HG03469 (cell line): ENCODE data around the gene ANGPTL2.
"Not testable (repeated sequence)": the region's sequence is repeated elsewhere in the genome, so short reads cannot be mapped to it uniquely, and the experiment has no call there.

Source experiments
- ATAC-seq: cut with Tn5 transposase; IDR thresholded peaks from one replicate; pipeline ENCODE4 v1.9.1; 2021; ENCODE audit warnings: mild to moderate bottlenecking, moderate library complexity, moderate number of reproducible peaks; ENCODE audit not compliant: unreplicated experiment

Gene ANGPTL2

DNA sequence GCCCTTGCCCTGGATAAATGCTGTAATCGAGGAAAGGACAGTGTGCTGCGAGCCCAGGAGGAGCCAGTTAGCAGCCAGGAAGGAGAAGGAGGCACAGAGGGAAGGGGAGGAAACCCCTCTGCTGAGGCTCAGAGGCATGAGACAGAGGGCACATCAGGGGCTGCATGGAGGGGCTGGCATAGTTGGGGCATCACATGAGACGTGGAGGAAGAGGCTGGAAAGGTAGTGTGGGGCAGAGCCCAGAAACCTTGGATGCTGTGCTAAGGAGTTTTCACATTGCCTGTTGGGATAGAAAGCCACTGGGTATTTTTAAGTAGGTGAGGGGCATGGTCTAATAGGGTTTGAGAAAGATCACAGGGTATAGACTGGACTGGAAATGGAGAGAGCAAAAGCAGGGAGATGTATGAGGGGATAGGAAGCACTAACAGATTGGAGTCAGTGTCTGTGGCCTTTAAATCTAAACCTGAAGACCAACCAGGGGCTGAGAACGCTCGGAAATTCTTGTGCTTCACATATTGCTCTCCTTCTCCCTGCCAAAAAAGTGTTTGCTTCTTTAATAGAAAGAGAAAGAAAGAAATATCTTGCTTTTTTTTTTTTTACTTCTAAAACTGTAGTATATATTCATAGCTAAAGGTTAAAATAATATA lies 33.0 kb upstream of the ANGPTL2 start:
- ATAC-seq, result no peak

DNA sequence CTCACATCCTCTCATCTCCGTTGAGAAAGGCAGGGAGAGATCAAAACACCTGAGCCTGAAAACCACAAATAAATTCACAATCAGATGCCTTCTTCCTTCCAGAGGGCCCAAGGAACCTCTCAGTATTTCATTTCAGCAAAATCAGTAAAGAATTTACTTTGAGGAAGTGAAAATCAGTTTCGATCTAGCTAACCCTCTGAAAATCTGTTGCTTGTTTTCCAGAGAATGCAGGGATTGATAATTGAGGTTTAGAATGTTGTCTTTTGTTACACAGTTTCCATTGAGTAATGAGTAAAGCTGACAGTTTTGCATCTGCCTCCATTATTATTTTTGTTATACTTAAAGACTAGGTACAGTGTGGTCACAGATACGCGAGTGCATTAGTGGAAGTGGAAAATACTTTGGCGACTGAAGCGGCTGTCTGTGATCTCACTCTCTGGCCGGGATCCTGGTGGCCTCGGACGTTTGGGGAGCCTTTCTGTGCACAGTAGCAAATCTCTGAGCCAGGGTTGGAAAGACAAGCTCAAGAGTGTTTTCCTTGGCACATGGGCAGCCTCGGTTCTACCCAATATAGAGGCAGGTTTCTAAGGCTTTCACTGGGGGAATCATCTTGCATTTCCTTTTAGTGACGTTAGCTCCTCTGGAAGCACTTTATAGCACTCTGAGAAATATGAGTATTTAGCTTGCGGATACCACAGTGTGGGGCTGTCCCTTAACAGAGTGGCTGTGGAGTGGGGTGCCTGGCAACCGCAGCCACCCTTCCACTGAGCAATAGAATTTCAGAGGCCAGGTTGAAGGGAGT lies 32.2 kb upstream of the ANGPTL2 start:
- no peak for ATAC-seq

- no peak for ATAC-seq
These were observed 31.6 kb upstream of the ANGPTL2 start for GRCh38 chr9:127154003-127154389.

DNA sequence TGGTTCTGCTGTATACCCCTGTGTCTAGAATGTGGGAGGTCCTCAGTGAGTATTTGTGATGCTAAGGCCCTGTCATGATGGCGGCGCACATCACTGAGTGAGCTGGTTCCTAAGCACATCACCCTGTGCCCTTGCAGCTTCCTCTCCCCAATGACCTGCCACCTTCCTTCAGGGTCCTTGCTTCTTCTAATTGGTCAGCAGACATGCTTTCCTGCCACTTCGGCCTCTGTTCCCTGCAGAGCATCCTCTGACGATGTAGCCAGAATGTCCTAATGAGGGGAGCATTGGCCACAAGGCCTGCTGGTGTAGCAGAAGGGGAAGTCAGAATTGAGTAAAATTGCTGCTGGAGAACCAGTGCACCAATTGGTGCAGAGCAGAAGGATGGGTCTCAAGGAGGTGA lies 31.1 kb upstream of the ANGPTL2 start:
- ATAC-seq, result no peak

DNA sequence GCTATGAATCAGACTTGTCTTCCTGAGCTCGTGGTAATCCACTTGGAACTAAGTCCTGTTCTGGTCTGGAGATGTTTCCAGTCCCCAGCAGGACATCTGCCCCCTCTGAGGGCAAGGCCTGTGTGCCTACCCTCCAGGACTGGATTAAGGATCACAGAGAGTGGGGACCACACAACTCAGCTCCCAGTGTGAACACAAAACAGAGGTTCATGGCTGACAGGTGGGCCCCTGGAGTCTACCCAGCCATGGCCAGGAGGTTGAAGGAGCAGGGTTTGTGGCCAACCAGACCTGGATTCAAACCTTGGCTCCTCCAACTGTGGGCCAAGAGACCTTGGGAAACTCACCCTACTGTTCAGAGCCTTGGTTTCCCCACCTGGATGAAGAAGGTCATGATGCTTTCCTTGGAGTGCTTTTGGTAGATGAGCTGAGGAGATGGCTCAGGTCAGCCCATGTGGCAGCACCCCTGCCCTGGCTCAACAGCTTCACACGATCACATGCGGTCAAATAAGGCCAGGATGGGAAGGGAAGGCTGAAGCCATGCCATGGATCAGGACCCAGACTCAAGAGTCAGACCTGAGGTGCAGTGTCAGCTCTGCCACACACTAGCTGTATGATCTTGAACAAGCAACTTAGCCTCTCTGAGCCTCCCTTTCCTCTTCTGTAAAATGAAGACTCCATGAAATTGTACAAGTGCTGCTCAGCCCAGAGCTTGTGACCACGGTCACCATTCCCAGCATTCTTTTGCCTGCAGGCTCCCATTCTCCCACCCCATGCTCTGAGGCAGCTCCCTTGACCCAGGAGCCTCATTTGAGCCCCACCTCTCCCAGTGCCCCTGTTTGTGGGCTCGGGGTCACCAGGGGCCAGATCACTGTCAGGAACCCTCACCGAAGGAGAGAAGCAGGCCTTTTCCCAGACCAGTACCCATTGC lies 27.3 kb upstream of the ANGPTL2 start:
- ATAC-seq, result no peak

- no peak for ATAC-seq
These were observed 26.6 kb upstream of the ANGPTL2 start for GRCh38 chr9:127149010-127149409.

DNA sequence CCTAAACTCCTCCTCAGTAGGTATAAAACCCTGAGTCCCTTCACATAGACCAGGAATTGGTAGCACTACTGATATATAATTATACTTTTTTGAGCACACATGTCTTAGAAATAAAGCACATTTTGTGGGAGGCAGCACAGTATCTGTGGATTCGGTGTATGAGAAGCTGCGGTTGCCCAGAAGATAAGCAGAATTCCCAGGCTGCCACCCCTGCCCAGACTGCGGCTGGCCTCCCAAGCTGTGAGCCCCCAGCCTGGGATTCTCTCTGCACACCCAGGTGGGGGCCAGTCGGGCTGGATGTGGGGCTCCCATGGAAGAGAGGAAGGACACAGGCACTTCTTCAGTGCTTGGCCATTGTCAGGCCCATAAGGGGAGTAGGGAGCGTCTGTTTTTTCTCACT lies 25.6 kb upstream of the ANGPTL2 start:
- no peak for ATAC-seq

- no peak for ATAC-seq
These were observed 24.8 kb upstream of the ANGPTL2 start for GRCh38 chr9:127147251-127147650.

DNA sequence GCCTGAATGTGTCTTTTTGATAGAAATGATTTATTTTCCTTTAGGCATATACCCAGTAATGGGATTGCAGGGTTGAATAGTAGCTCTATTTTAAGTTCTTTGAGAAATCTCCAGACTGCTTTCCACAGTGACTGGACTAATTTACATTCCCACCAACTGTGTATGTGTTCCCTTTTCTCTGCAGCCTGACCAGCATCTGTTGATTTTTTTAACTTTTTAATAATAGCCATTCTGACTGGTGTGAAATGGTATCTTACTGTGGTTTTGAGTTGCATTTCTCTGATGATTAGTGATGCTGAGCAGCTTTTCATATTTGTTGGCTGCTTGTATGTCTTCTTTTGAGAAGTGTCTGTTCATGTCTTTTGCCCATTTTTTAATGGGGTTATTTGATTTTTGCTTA lies 24.4 kb upstream of the ANGPTL2 start:
- not testable (repeated sequence) for ATAC-seq

DNA sequence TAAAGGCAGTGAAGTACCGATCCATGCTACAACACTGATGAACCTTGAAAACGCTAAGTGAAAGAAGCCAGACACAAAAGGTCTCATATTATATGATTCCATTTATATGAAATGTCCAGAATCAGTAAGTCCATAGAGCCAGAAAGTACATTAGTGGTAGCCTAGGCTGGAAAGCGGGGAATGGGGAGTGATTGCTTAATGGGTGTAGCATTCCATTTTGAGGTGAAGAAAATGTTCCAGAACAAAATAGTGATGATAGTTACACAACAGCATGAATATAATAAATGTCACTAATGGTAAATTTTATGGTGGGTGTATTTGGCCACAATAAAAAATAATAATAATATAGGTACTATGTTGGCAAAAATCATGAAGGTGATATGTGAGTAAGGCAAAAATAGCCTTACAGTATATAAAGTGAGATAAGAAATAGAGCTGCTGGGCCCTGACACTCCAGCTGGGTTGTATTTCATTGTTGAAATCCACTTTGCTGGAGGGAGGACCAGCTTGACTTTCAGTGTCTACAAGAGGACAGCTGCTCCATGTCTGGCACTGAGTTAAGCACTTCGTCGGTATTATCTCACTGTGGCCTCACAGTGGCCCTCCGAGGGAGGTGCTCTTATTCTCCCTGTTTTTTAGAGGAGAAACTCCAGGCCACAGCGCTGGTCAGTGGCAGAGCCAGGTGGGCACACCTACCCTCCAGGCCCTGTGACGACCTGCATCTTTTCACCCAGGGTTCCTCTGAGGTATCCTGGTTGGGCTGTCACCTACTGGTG lies 22.4 kb upstream of the ANGPTL2 start:
- ATAC-seq, result no peak

GRCh38 chr9:127143920-127144465 lies 21.6 kb upstream of the ANGPTL2 start:
- no peak for ATAC-seq

DNA sequence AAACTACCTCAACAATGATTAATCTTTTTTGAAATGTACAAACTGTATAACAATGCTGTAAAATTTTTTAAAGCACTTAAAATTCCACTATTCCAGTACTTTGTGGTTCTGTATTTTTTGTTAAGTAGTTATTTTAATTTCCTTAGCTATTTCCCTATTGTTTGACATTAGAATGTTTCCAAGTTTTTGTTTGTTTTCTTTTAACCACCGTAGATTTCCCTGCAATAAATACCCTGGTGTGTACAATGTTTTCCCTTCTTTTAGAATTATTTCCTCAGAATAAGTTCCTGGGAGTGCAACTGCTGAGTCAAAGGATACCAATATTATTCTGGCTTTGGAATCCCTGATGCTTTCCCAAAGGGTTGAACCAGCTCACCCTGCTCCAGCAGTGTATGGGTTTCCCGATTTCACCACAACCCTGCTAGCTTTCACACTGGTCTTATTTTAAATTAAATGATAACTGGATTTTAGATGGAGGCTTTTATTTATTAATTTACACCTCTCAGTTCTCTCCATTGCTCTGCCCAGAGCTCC lies 20.6 kb upstream of the ANGPTL2 start:
- ATAC-seq, result no peak

GRCh38 chr9:127142291-127142690 lies 19.9 kb upstream of the ANGPTL2 start:
- ATAC-seq, result no peak

DNA sequence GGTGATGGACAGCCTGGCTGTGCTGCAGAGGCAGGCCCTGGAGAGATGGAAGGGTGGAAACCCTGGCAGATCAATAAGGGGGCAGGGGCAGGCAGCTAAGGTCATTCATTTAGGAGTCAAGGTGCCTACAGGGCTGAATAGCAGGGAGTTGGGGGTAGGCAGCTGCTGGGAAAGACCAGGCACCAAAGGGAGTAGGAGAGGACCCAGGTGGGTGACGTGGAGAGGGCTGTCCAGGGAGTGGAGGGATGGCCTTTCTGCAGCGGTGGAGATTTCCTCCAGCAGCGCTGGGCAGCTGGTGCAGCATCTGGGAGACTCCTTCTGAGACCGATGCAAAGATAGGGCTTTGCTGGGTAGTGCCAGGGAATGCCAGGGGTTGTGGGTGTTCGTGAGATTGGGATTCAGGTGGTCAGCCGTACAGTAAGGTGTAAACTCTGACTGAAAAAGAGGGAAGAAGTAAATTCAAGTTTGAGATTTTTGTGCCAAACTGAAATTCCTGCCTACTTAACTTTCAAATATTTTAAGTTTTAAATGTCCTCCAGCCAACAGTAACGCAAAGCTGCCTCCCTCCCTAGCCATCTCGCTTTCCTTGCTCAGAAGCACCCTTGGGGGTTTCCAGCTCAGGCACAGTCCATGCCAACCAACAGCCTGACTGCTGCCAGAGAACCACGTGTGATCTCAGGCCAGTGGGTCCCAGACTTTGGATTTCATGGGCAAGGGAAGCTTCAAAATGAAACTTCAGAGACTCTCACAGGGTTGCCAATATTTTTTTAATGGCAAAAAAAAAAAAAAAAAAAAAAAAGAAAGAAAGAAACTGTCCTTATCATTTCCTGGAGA lies 18.6 kb upstream of the ANGPTL2 start:
- no peak for ATAC-seq

DNA sequence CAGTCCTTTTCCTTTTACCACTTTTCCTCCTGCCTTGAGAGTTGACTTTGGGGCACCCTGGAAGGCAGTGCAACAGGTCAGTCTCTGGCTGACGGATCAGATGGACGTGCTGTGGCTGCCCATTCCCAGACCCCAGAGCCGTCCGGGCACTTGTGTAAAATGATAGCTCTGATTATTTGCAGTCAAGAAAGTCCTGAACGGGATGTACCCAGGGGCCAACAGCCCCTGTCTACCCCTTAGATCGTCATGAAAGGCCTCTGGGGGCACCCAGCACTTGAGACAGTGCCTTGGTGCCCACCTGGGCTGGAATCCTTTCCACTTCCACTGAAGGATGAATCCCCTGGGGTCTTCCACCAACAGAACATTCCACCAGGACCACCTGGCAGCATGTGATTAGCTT lies 17.7 kb upstream of the ANGPTL2 start:
- ATAC-seq, result no peak

- ATAC-seq, result no peak
These were observed 17.3 kb upstream of the ANGPTL2 start for GRCh38 chr9:127139775-127140174.

DNA sequence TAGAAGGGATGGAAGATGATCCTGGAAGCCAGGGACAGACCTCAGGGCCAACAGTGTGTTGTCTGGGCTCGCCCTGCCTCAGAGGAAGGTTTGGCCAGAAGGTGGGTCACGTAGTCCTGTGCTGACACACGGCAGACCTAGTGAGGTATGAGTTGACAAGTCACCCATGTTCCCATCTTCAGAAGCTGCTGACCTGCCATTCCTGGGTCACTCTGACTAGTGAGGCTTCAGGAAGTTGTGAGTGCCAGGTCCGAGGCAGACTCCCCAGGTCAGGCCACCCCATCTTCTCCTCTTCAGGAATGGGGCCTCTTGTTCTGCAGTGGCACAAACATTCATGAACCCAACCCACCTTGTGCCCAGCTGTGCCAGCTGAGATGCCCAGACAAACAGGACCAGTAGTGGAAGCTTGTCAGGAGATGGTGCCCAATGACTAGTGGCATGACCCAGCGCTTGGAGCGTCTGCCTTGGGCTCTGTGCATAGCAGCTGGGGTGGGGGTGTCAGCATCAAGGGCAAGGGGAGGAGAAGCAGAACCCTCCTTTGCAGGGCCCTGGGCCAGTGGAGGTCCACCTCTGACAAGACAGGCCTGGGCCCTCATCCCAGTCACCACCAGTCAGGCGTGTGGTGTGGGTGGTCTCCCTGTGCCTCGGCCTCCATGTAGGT lies 16.8 kb upstream of the ANGPTL2 start:
- no peak for ATAC-seq

- no peak for ATAC-seq
These were observed 16.0 kb upstream of the ANGPTL2 start for GRCh38 chr9:127138444-127138843.
